Trophoblast cell (in vitro differentiated cells and primary cell): Measurements from ENCODE around the gene SSR3. TPM values are rescaled to one million over a fixed set of nuclear protein-coding genes. Genes with fewer than 3 reads are reported as not detected.
A peak's percentile ranks its signal among the peaks of the same experiment; 100 is the strongest.

Source experiments
- DNase-seq, 2 donors: peaks; one replicate each; pipeline ENCODE4 v3.0.0-alpha.2; 2016
- H2AFZ ChIP-seq: 2 replicates; pipeline ENCODE4 v1.6.1; 2013; ENCODE audit warnings: low read length, moderate library complexity, mild to moderate bottlenecking; ENCODE audit not compliant: insufficient read depth, poor library complexity
- H2AK5ac ChIP-seq: 2 replicates; pipeline ENCODE4 v1.6.1; 2013; ENCODE audit warnings: mild to moderate bottlenecking, low read length
- H2BK120ac ChIP-seq: 2 replicates; pipeline ENCODE4 v1.6.1; 2013; ENCODE audit warnings: low read length, mild to moderate bottlenecking, moderate library complexity; ENCODE audit not compliant: insufficient read depth, poor library complexity
- H2BK12ac ChIP-seq: 2 replicates; pipeline ENCODE4 v1.6.1; 2013; ENCODE audit warnings: mild to moderate bottlenecking, low read length, moderate library complexity
- H2BK5ac ChIP-seq: 2 replicates; pipeline ENCODE4 v1.6.1; 2013; ENCODE audit warnings: low read length, low read depth, moderate library complexity, mild to moderate bottlenecking; ENCODE audit not compliant: poor library complexity
- H3K14ac ChIP-seq: 2 replicates; pipeline ENCODE4 v1.6.1; 2013; ENCODE audit warnings: mild to moderate bottlenecking, low read length
- H3K18ac ChIP-seq: 2 replicates; pipeline ENCODE4 v1.6.1; 2013; ENCODE audit warnings: mild to moderate bottlenecking, low read length
- H3K23ac ChIP-seq: 2 replicates; pipeline ENCODE4 v1.6.1; 2013; ENCODE audit warnings: low read length
- H3K27ac ChIP-seq: 2 replicates; pipeline ENCODE4 v1.5.1; 2013; ENCODE audit warnings: low read depth, mild to moderate bottlenecking, inconsistent platforms, low read length, moderate library complexity
- H3K27me3 ChIP-seq: 2 replicates; pipeline ENCODE4 v1.6.1; 2013; ENCODE audit warnings: inconsistent platforms, mild to moderate bottlenecking, low read length, moderate library complexity; ENCODE audit not compliant: insufficient read depth
- H3K36me3 ChIP-seq, 2 experiments: 1 replicate in 1 of 2; 2 replicates in 1 of 2; pipeline ENCODE4 v1.6.1; 2013; ENCODE audit warnings: low read length in 2 of 2, mild to moderate bottlenecking in 2 of 2, moderate library complexity in 1 of 2; ENCODE audit not compliant: insufficient read depth in 2 of 2, control insufficient read depth in 1 of 2
- H3K4ac ChIP-seq: 2 replicates; pipeline ENCODE4 v1.6.1; 2013; ENCODE audit warnings: low read depth, mild to moderate bottlenecking, low read length, moderate library complexity
- H3K4me1 ChIP-seq, 2 experiments: 1 replicate in 1 of 2; 2 replicates in 1 of 2; pipeline ENCODE4 v1.6.1; 2013; ENCODE audit warnings: low read length in 2 of 2, mild to moderate bottlenecking in 2 of 2, moderate library complexity in 1 of 2; ENCODE audit not compliant: insufficient read depth in 2 of 2, control insufficient read depth in 1 of 2
- H3K4me2 ChIP-seq: 2 replicates; pipeline ENCODE4 v1.6.1; 2013; ENCODE audit warnings: inconsistent platforms, mild to moderate bottlenecking, low read length, moderate library complexity
- H3K4me3 ChIP-seq: 2 replicates; pipeline ENCODE4 v1.5.1; 2013; ENCODE audit warnings: mild to moderate bottlenecking, low read depth, low read length, inconsistent platforms
- H3K79me1 ChIP-seq: one replicate; pipeline ENCODE4 v1.6.1; 2013; ENCODE audit warnings: low read length
- H3K79me2 ChIP-seq: 2 replicates; pipeline ENCODE4 v1.6.1; 2013; ENCODE audit warnings: low read length, mild to moderate bottlenecking; ENCODE audit not compliant: control insufficient read depth, insufficient read depth, poor library complexity
- H3K9ac ChIP-seq: 2 replicates; pipeline ENCODE4 v1.6.1; 2013; ENCODE audit warnings: mild to moderate bottlenecking, low read length
- H3K9me3 ChIP-seq: 2 replicates; pipeline ENCODE4 v1.6.1; 2013; ENCODE audit warnings: low read depth, mild to moderate bottlenecking, control low read depth, inconsistent platforms, low read length; ENCODE audit not compliant: insufficient read depth
- H4K12ac ChIP-seq: 2 replicates; pipeline ENCODE4 v1.6.1; 2013; ENCODE audit warnings: low read depth, mild to moderate bottlenecking, low read length, moderate library complexity
- H4K8ac ChIP-seq: 2 replicates; pipeline ENCODE4 v1.6.1; 2013; ENCODE audit warnings: low read depth, mild to moderate bottlenecking, low read length, moderate library complexity
- H4K91ac ChIP-seq: one replicate; pipeline ENCODE4 v1.6.1; 2013; ENCODE audit warnings: low read depth, mild to moderate bottlenecking, low read length, moderate library complexity
- WGBS: extraction: QIAGEN DNeasy Blood & Tissue Kit; methylation state at CpG from one replicate; pipeline ENCODE4 v1.1.7; 2013; ENCODE audit warnings: missing lambda C conversion rate; ENCODE audit not compliant: insufficient read length, insufficient coverage; ENCODE audit errors: extremely low coverage; 5-methylcytosine and 5-hydroxymethylcytosine counted together
- polyA plus RNA-seq: library from polyadenylated mRNA; stranded (reverse); fragments of 200-250 nt; gene quantifications from 2 replicates; pipeline ENCODE4 v1.2.3, GENCODE V29; 2013

Gene SSR3
- polyA plus RNA-seq, result 329 and 336 TPM in 2 replicates

DNA sequence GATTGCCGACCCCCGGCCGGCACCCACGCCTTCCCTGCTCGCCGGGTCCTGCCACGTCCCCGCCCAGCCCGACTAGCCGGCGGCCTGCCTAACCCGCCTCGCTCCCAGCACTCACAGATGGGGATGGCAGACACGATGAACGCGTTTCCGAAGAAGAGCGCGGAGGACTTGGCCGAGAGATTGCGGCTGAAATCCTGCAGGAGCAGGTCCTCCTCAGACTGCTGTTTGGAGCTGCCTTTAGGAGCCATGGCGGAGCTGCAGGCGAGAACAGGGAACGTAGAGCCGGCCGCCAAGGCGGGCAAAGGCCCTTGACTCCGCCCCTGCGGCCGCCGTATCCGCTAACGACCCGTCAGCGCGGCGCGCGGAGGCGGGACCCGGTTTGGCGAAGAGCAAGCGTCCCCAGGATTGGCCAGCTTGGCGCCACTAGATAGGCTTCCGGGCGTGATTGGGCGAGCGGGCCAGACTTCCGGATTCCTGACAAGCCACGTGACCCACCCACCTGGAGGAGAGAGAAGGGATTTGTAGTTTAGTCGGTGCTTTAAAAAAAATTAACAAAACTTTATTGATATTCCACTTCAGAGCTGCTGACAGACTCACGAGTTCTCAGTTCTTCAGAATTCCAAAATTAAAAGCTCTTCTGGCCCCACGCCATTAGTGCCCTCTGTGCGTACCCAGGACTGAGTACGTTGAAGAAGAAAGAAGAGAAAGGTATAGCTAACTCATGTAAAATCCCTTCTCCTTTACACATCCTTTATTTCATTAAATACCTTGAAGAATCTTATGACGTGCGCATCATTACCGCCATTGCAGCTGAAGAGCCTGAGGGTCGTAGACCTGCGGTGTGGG lies at the start of gene SSR3:
TSS of gene SSR3 (minus strand) at position 276 of the 846 bp plus-strand sequence. CDS start at position 248, 28 bp downstream.
- Histone ChIP-seq H4K12ac (peak within 1 kb of the TSS; percentile 61), H3K4ac (peak within 1 kb of the TSS; percentile 84), H3K23ac (no peak within 1 kb of the TSS), H2BK5ac (peak within 1 kb of the TSS; percentile 75), H3K27me3 (no peaks in the 10 kb centered on the region), H3K27ac (peak within 1 kb of the TSS; percentile 78), H3K79me1 (peaks cover 9% of the 10 kb centered on the region), H2BK120ac (peak within 1 kb of the TSS; percentile 48), H3K9ac (peak within 1 kb of the TSS; percentile 90), H2BK12ac (no peak within 1 kb of the TSS), H3K4me1 (peaks cover 2 to 5% of the 10 kb centered on the region in 2 experiments), H3K4me3 (peak within 1 kb of the TSS; percentile 95), H3K36me3 (peaks cover 2 to 8% of the 10 kb centered on the region in 2 experiments), H3K14ac (peak within 1 kb of the TSS; percentile 81), H4K91ac (peak within 1 kb of the TSS; percentile 63), H3K18ac (peak within 1 kb of the TSS; percentile 76), H2AFZ (peak within 1 kb of the TSS; percentile 98), H4K8ac (peak within 1 kb of the TSS; percentile 93), H2AK5ac (no peak within 1 kb of the TSS), H3K9me3 (no peaks in the 10 kb centered on the region), H3K79me2 (peaks cover 8% of the 10 kb centered on the region), H3K4me2 (peak within 1 kb of the TSS; percentile 92)
- no CpG with 5 or more reads among the region's 60 CpGs for WGBS
- DNase-seq, result peak; percentile 99

DNA sequence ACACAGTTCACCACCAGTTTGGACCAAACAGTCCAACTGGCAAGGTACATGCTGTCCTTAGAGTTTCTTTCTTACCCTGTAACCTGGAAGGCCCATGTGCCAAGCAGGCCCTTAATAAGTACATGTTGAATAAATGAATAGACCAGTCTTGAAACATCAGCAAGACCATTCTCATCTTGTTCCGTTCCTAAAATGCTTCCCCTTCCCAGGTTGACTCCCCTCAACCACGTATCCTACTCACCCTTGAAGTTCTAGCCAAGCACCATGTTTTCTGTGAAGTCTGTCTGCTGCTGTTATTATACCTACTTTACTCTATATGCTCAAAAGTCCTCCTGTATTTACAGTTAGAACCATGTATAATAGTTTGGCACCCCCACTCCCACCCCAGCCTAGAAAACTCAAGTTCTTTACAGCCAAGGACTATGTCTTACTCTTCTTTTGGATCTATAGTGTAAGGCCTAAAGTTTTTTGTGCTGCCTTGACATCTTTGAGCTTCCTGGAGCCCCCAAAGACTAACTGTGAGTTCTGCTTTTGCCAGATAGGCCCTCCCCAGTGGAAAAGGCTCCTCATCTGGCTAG lies 49.2 kb upstream of the SSR3 start:
- Histone ChIP-seq H3K18ac (no peak overlapping the region), H3K27me3 (no peaks in the 10 kb centered on the region), H3K14ac (no peak overlapping the region), H3K79me2 (no peaks in the 10 kb centered on the region), H2BK12ac (no peak overlapping the region), H3K9me3 (no peaks in the 10 kb centered on the region), H4K8ac (no peak overlapping the region), H3K4me1 (peaks cover 6 to 8% of the 10 kb centered on the region in 2 experiments), H2BK5ac (no peak overlapping the region), H3K36me3 (no peaks in the 10 kb centered on the region), H4K12ac (no peak overlapping the region), H3K27ac (no peak overlapping the region), H3K4me2 (no peak overlapping the region), H3K4ac (no peak overlapping the region), H3K4me3 (no peak overlapping the region), H2AFZ (no peak overlapping the region), H3K23ac (no peak overlapping the region), H2AK5ac (no peak overlapping the region), H3K9ac (no peak overlapping the region), H3K79me1 (no peaks in the 10 kb centered on the region), H2BK120ac (no peak overlapping the region), H4K91ac (no peak overlapping the region)
- no CpG with 5 or more reads among the region's 2 CpGs for WGBS
- no peak for DNase-seq

DNA sequence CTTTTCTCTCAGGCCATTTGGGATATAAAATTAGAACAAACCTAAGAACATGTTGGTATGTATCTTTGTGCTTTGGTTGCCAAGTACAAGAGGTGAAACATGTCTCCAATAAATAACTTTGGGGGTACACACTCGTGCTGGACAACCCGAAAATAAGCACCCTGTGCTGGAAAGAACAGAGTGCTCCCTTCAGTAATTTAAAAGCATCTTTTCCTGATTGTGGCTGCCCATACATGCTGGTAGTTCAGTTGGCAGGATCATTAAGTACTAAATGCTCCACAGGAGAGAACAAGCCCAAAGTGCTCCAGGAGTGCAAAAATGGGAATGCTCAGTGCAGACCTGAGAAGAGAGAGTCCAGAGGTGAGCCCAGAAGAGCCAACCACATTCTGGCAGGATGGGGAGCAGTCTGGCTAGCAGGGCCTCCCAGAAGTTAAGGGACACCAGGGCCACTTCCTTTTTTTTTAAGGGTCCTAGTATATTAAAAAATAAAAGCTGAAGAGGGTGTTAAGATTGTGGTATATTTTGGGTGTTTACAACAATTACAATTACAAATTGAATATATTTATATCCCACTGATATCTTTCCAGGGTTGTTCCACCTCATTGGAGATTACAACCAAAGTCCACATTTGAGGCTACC lies 48.6 kb upstream of the SSR3 start:
- Histone ChIP-seq H4K12ac (no peak overlapping the region), H3K36me3 (no peaks in the 10 kb centered on the region), H2BK120ac (no peak overlapping the region), H3K14ac (no peak overlapping the region), H3K18ac (no peak overlapping the region), H3K4me3 (no peak overlapping the region), H4K91ac (no peak overlapping the region), H3K79me1 (no peaks in the 10 kb centered on the region), H3K9me3 (no peaks in the 10 kb centered on the region), H3K4ac (no peak overlapping the region), H3K79me2 (no peaks in the 10 kb centered on the region), H3K4me2 (no peak overlapping the region), H2BK12ac (no peak overlapping the region), H2BK5ac (no peak overlapping the region), H2AFZ (no peak overlapping the region), H3K27me3 (no peaks in the 10 kb centered on the region), H3K27ac (no peak overlapping the region), H2AK5ac (no peak overlapping the region), H3K23ac (no peak overlapping the region), H4K8ac (no peak overlapping the region), H3K4me1 (peaks cover 6 to 8% of the 10 kb centered on the region in 2 experiments), H3K9ac (no peak overlapping the region)
- DNase-seq, result no peak
- no CpG with 5 or more reads among the region's 2 CpGs for WGBS

DNA sequence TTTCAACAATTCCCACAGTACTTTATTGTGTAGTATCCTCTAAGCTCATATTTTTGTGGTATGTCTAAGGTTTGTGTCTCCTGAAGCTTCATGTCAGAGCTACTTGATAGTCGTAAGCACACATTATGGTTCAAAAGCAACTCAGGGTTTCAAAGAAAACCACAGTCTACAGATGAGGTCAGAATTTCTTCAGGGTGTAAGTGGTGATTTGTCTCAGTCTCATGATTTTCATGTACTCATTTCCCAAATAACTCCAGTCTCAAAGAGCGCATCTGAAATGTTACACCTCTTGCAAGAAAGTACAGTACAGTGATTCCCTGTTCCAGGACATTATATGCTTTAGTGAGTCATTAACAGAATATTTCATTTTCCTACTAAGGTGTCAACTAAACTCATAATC lies 47.5 kb upstream of the SSR3 start:
- no peak overlapping the region for H3K4me3 ChIP-seq
- no peak overlapping the region for H3K9ac ChIP-seq
- H2AK5ac ChIP-seq, result no peak overlapping the region
- no peak overlapping the region for H3K4ac ChIP-seq
- H4K12ac ChIP-seq, result no peak overlapping the region
- H3K36me3 ChIP-seq, result no peaks in the 10 kb centered on the region
- H3K18ac ChIP-seq, result no peak overlapping the region
- H2BK12ac ChIP-seq, result no peak overlapping the region
- peaks cover 6 to 8% of the 10 kb centered on the region in 2 experiments for H3K4me1 ChIP-seq
- no peaks in the 10 kb centered on the region for H3K27me3 ChIP-seq
- no peak overlapping the region for H2AFZ ChIP-seq
- H3K27ac ChIP-seq, result no peak overlapping the region
- H2BK5ac ChIP-seq, result no peak overlapping the region
- no peaks in the 10 kb centered on the region for H3K9me3 ChIP-seq
- H3K4me2 ChIP-seq, result no peak overlapping the region
- H4K8ac ChIP-seq, result no peak overlapping the region
- H3K79me2 ChIP-seq, result no peaks in the 10 kb centered on the region
- H3K14ac ChIP-seq, result no peak overlapping the region
- H2BK120ac ChIP-seq, result no peak overlapping the region
- no peak overlapping the region for H3K23ac ChIP-seq
- no peak overlapping the region for H4K91ac ChIP-seq
- DNase-seq, result no peak
- WGBS, result no CpG with 5 or more reads among the region's 2 CpGs
- H3K79me1 ChIP-seq, result no peaks in the 10 kb centered on the region
